Lower leg skin (tissue), 3 donors: ENCODE results near the gene NAT8L.

Experiments used
- POLR2A ChIP-seq, 2 donors: fragments of 450-650 bp; IDR thresholded peaks; one replicate each; pipeline ENCODE4 v1.6.1; 2016 to 2017; ENCODE audit warnings: antibody characterized with exemption in 2 of 2, mild to moderate bottlenecking in 1 of 2, moderate library complexity in 1 of 2
- TF ChIP-seq, protein P1 (sequence below), 3 donors: fragments of 450-650 bp; IDR thresholded peaks; one replicate each; pipeline ENCODE4 v1.5.1; 2016; ENCODE audit warnings: antibody characterized with exemption in 3 of 3, mild to moderate bottlenecking in 3 of 3, moderate library complexity in 2 of 3

DNA sequence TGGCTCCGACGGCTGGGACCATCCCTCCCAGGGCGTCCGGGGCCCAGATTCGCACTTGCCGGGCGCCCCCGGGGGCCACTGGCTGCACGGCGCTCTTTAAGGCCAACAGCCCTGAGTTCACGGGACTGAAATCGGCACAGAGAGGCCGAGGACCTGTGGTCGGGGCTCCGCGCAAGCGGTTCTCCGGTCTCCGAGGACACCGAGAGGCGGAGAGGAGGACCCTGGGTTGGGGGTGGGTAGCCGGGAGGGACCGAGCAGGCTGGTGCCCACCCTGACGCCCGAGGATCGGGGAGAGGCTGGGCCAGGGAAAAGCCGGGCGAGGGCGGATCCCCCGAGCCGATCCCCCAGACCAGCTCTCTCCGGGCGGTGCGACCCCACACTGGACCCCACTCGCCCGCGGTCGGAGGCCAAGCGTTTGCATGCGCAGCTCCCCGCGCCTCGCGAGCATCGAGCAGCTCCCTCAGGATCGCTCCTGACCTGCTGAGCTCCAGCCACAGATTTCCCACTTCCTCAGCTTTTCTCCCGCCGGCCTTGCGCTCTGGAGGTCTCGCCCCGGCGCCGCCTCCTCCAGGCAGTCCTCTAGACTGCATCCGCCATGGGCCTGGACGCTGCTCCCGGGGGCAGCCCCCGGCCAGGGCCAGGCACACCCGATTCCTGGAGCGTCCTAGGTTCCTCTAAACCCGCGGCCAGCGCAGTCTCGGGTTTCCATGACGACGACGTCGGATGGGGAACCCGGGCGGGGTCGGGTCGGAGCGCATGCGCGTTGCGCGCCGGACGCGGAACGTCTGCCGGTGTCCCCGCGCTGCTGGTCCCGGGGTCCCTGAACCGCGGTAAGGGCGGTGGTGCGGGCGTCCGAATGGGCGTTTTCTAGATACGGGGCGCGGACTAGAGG lies 17.6 kb upstream of the NAT8L start:
- TF ChIP-seq, protein P1, sequence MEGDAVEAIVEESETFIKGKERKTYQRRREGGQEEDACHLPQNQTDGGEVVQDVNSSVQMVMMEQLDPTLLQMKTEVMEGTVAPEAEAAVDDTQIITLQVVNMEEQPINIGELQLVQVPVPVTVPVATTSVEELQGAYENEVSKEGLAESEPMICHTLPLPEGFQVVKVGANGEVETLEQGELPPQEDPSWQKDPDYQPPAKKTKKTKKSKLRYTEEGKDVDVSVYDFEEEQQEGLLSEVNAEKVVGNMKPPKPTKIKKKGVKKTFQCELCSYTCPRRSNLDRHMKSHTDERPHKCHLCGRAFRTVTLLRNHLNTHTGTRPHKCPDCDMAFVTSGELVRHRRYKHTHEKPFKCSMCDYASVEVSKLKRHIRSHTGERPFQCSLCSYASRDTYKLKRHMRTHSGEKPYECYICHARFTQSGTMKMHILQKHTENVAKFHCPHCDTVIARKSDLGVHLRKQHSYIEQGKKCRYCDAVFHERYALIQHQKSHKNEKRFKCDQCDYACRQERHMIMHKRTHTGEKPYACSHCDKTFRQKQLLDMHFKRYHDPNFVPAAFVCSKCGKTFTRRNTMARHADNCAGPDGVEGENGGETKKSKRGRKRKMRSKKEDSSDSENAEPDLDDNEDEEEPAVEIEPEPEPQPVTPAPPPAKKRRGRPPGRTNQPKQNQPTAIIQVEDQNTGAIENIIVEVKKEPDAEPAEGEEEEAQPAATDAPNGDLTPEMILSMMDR (IDR thresholded peaks at IDR 0.05) = no peak
- no peak for TF ChIP-seq POLR2A (IDR thresholded peaks at IDR 0.05)
